B cell (primary cell): ENCODE data around the gene ADAM12. TPM values are rescaled to one million over a fixed set of nuclear protein-coding genes. Genes with fewer than 3 reads are reported as not detected.

ENCODE experiments used
- ATAC-seq: fragments of 200-7000 bp; cut with Tn5 transposase; one replicate; pipeline ENCODE4 v1.10.0; 2021; ENCODE audit warnings: low read depth, mild to moderate bottlenecking, moderate number of reproducible peaks, moderate library complexity
- CTCF ChIA-PET: fragments of 350-600 bp; sonication (Branson Sonifier 250); formaldehyde crosslinking; loops from one replicate; lab custom pipeline; 2021; ENCODE audit warnings: antibody characterized with exemption, inconsistent platforms; lab: Charles Lee
- POLR2A ChIA-PET: fragments of 350-600 bp; sonication (Branson Sonifier 250); formaldehyde crosslinking; loops from one replicate; lab custom pipeline; 2021; ENCODE audit warnings: antibody characterized with exemption; lab: Charles Lee
- DNase-seq: peaks from one replicate; pipeline ENCODE4 v3.0.0; 2013
- H2AFZ ChIP-seq: 2 replicates; pipeline ENCODE4 v1.6.1; 2012; ENCODE audit warnings: mild to moderate bottlenecking, low read depth, low read length; ENCODE audit not compliant: insufficient read depth, poor library complexity, severe bottlenecking
- H3K27ac ChIP-seq, 2 donors: 1 replicate in 1 of 2; 2 replicates in 1 of 2; pipeline ENCODE4 v1.5.1; 2012 to 2013; ENCODE audit warnings: low read length in 2 of 2, mild to moderate bottlenecking in 2 of 2, moderate library complexity in 1 of 2
- H3K27me3 ChIP-seq, 4 experiments: fragments of 200-600 bp in 1 of 4; sonication (generic) in 1 of 4; replicated peaks in 1 of 4; 1 replicate in 2 of 4; 2 replicates in 2 of 4; pipeline versions ENCODE4 v1.6.1 to v1.7.0; 2013 to 2016; ENCODE audit warnings: low read length in 3 of 4, mild to moderate bottlenecking in 2 of 4, mixed read lengths in 1 of 4, moderate library complexity in 1 of 4; ENCODE audit not compliant: insufficient read depth in 4 of 4, control insufficient read depth in 3 of 4; ENCODE audit errors: control extremely low read depth in 1 of 4
- H3K36me3 ChIP-seq, 2 experiments: replicated peaks in 1 of 2; 1 replicate in 1 of 2; 2 replicates in 1 of 2; pipeline versions ENCODE4 v1.6.1 to v1.7.1; 2013; ENCODE audit warnings: low read length in 1 of 2; ENCODE audit not compliant: insufficient read depth in 2 of 2, control insufficient read depth in 1 of 2; ENCODE audit errors: control extremely low read depth in 1 of 2, extremely low read depth in 1 of 2
- H3K4me1 ChIP-seq, 2 donors: fragments of 200-600 bp in 1 of 2; sonication (generic) in 1 of 2; 1 replicate in 1 of 2; 2 replicates in 1 of 2; pipeline versions ENCODE4 v1.5.1 to v1.6.1; 2013 to 2017; ENCODE audit warnings: low read length in 2 of 2; ENCODE audit not compliant: control insufficient read depth in 2 of 2, insufficient read depth in 2 of 2
- H3K4me2 ChIP-seq: replicated peaks from 2 replicates; pipeline ENCODE3; 2012; ENCODE audit warnings: mild to moderate bottlenecking, low read depth, low read length; ENCODE audit not compliant: poor library complexity, severe bottlenecking
- H3K4me3 ChIP-seq, 5 experiments: fragments of 200-600 bp in 1 of 5; sonication (generic) in 1 of 5; 1 replicate in 3 of 5; 2 replicates in 2 of 5; pipeline versions ENCODE4 v1.5.1 to v1.7.0; 2011 to 2016; ENCODE audit warnings: low read length in 4 of 5, mild to moderate bottlenecking in 4 of 5, low read depth in 2 of 5, control low read depth in 1 of 5, moderate library complexity in 1 of 5; ENCODE audit not compliant: insufficient read depth in 1 of 5; ENCODE audit errors: control extremely low read depth in 1 of 5, extremely low read depth in 1 of 5
- H3K79me2 ChIP-seq: fragments of 200-600 bp; sonication (generic); one replicate; pipeline ENCODE4 v1.6.0; 2016; ENCODE audit warnings: low read length; ENCODE audit not compliant: control insufficient read depth, insufficient read depth
- H3K9ac ChIP-seq: fragments of 200-600 bp; sonication (generic); 2 replicates; pipeline ENCODE4 v1.6.1; 2017; ENCODE audit warnings: mild to moderate bottlenecking, low read length, moderate library complexity
- H3K9me3 ChIP-seq, 3 donors: one replicate each; pipeline versions ENCODE4 v1.6.1 to v1.7.1; 2013; ENCODE audit warnings: low read length in 2 of 3; ENCODE audit not compliant: control insufficient read depth in 2 of 3, insufficient read depth in 1 of 3; ENCODE audit errors: control extremely low read depth in 1 of 3
- H4K20me1 ChIP-seq: 2 replicates; pipeline ENCODE4 v1.6.0; 2012; ENCODE audit warnings: mild to moderate bottlenecking, low read length; ENCODE audit not compliant: insufficient read depth, control insufficient read depth, poor library complexity, severe bottlenecking
- H3K27ac Mint-ChIP-seq: one replicate; pipeline ENCODE4 v1.8.0; 2021; ENCODE audit warnings: mixed read lengths
- H3K27me3 Mint-ChIP-seq: one replicate; pipeline ENCODE4 v1.8.0; 2021; ENCODE audit warnings: mixed read lengths
- H3K4me1 Mint-ChIP-seq: one replicate; pipeline ENCODE4 v1.8.0; 2021; ENCODE audit warnings: mixed read lengths
- H3K4me3 Mint-ChIP-seq: one replicate; pipeline ENCODE4 v1.8.0; 2021; ENCODE audit warnings: mixed read lengths
- H3K9me3 Mint-ChIP-seq: one replicate; pipeline ENCODE4 v1.8.0; 2022; ENCODE audit warnings: mixed read lengths; ENCODE audit not compliant: insufficient read depth
- EZH2 ChIP-seq: IDR thresholded peaks from 2 replicates; pipeline ENCODE4 v1.6.1; 2012; ENCODE audit warnings: borderline replicate concordance, low read depth, mild to moderate bottlenecking, moderate library complexity, low read length; ENCODE audit not compliant: insufficient read depth, poor library complexity, severe bottlenecking
- WGBS: methylation state at CpG from one replicate; pipeline ENCODE4 v1.1.5; 2013; ENCODE audit warnings: missing lambda C conversion rate; ENCODE audit not compliant: insufficient coverage; 5-methylcytosine and 5-hydroxymethylcytosine counted together
- intact Hi-C: fragments of 100-400 bp; cut with micrococcal nuclease; formaldehyde crosslinking; loops from one replicate; pipeline ENCODE4 v1.10.0; 2022
- polyA plus RNA-seq: library from polyadenylated mRNA; depleted of rRNA; stranded (reverse); fragments of >200 nt; gene quantifications from 2 replicates; pipeline ENCODE4 v1.2.3, GENCODE V29; 2012
- total RNA-seq, 2 donors: library from RNA; stranded (reverse); fragments of 120-200 nt in 1 of 2; gene quantifications; 1 replicate in 1 of 2; 2 replicates in 1 of 2; pipeline versions ENCODE4 v1.2.3 to v1.2.4, GENCODE V29; 2013 to 2022
- TF ChIP-seq, protein P1 (sequence below): fragments of 200-600 bp; IDR thresholded peaks from one replicate; pipeline ENCODE4 v1.8.0; 2022; ENCODE audit warnings: antibody characterized with exemption, mild to moderate bottlenecking

Gene ADAM12
- total and polyA plus RNA-seq, 2 donors (not counting 1 experiment from before 2014, with no cell fraction given): 0.01 to 0.22 TPM

GRCh38 chr10:126155528-126155927, 232.7 kb downstream of the ADAM12 start:
- ChIA-PET CTCF (no interaction called here), POLR2A (no interaction called here)
- no peak overlapping the region for H3K4me2 ChIP-seq
- H3K27ac Mint-ChIP-seq: no peak overlapping the region
- no peaks in the 10 kb centered on the region for H3K79me2 ChIP-seq
- ATAC-seq (no peak), DNase-seq (no peak)
- H3K9ac ChIP-seq: no peak overlapping the region
- H3K27me3 Mint-ChIP-seq: peaks cover 28% of the 10 kb centered on the region
- 100% methylated on average over 1 of the region's 3 CpGs for WGBS
- H3K27me3 ChIP-seq: peaks cover 0 to 2% (median 0%) of the 10 kb centered on the region in 4 experiments
- peaks cover 0 to 1% (median 0%) of the 10 kb centered on the region in 3 donors for H3K9me3 ChIP-seq
- no peaks in the 10 kb centered on the region for H4K20me1 ChIP-seq
- H3K4me1 Mint-ChIP-seq: peaks cover 3% of the 10 kb centered on the region
- no peak overlapping the region for H3K4me3 ChIP-seq
- peaks cover 2% of the 10 kb centered on the region for H3K9me3 Mint-ChIP-seq
- H3K4me1 ChIP-seq: no peaks in the 10 kb centered on the region
- TF ChIP-seq, protein P1, sequence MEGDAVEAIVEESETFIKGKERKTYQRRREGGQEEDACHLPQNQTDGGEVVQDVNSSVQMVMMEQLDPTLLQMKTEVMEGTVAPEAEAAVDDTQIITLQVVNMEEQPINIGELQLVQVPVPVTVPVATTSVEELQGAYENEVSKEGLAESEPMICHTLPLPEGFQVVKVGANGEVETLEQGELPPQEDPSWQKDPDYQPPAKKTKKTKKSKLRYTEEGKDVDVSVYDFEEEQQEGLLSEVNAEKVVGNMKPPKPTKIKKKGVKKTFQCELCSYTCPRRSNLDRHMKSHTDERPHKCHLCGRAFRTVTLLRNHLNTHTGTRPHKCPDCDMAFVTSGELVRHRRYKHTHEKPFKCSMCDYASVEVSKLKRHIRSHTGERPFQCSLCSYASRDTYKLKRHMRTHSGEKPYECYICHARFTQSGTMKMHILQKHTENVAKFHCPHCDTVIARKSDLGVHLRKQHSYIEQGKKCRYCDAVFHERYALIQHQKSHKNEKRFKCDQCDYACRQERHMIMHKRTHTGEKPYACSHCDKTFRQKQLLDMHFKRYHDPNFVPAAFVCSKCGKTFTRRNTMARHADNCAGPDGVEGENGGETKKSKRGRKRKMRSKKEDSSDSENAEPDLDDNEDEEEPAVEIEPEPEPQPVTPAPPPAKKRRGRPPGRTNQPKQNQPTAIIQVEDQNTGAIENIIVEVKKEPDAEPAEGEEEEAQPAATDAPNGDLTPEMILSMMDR: no peak
- TF ChIP-seq EZH2: no peak
- no peak overlapping the region for H3K4me3 Mint-ChIP-seq
- intact Hi-C loops: no loop called here
- H3K27ac ChIP-seq: no peak overlapping the region
- H3K36me3 ChIP-seq: no peaks in the 10 kb centered on the region
- H2AFZ ChIP-seq: no peak overlapping the region

- H3K4me1 Mint-ChIP-seq: peaks cover 3% of the 10 kb centered on the region
- CTCF ChIA-PET: interaction anchor here (0.7 kb wide), 1 partner anchor 107 kb away, joined by 3 read pairs; no protein-coding TSS in a partner anchor
- H3K27ac ChIP-seq: no peak overlapping the region
These were observed 234.3 kb downstream of the ADAM12 start for GRCh38 chr10:126153711-126154628.

More at GRCh38 chr10:126153711-126154628, 234.3 kb downstream of the ADAM12 start:
- Histone ChIP-seq H2AFZ (no peak overlapping the region), H3K79me2 (no peaks in the 10 kb centered on the region), H3K4me1 (no peaks in the 10 kb centered on the region), H3K4me3 (no peak overlapping the region), H3K9ac (no peak overlapping the region), H4K20me1 (no peaks in the 10 kb centered on the region), H3K9me3 (peaks cover 0 to 1% (median 0%) of the 10 kb centered on the region in 3 donors), H3K36me3 (no peaks in the 10 kb centered on the region), H3K27me3 (peaks cover 0 to 2% (median 0%) of the 10 kb centered on the region in 4 experiments), H3K4me2 (no peak overlapping the region)
- Mint-ChIP-seq H3K4me3 (no peak overlapping the region), H3K9me3 (peaks cover 5% of the 10 kb centered on the region), H3K27ac (no peak overlapping the region), H3K27me3 (peaks cover 28% of the 10 kb centered on the region)
- DNase-seq (no peak), ATAC-seq (no peak)
- POLR2A ChIA-PET: no interaction called here
- intact Hi-C loops: no loop called here
- WGBS: 100% methylated on average over 1 of the region's 2 CpGs
- TF ChIP-seq EZH2: no peak
- TF ChIP-seq, protein P1: no peak
